Measurements from ENCODE around the gene TPO.
"Not testable (repeated sequence)": the region's sequence is repeated elsewhere in the genome, so short reads cannot be mapped to it uniquely, and the experiment has no call there.

The TPO gene

DNA sequence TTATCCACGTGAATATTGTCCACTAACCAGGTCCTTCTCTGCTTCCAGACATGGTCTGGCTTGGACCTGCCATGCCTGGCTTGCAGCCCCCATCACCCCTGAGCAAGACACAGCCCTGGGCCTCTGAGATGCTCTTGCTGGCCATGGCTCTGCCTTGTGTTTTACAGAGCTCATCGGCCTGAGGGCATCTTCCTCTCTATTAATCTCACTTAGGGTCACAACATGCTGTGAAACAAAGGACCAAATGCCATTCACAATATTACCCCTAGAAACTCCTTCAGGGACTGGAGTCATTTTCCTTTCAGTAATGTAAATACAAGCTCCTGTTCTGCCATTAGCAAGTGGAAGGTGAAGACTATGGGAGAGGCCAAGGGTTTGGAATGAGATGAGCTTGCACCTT is 6.8 kb upstream of the TPO start:
- FAIRE-seq = no peak

- no peak for FAIRE-seq
Measured at GRCh38 chr2:1407950-1408675, 5.2 kb upstream of the TPO start.

DNA sequence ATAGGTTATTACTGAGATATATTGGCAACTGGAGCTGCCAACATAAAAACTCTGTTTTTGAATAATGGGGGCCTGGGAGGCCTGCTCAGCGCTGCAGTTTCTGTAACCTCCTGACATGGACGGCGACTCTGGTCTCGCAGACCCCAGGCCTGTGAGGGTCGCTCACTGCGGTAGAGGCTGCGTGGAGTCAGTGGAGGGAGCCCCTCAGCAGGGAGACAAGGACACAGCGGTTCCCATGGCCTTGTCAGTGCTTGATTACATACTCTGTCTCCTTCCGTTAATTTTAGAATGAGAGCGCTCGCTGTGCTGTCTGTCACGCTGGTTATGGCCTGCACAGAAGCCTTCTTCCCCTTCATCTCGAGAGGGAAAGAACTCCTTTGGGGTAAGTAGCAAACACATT is 858 bp downstream of the TPO start:
- FAIRE-seq = no peak

- not testable (repeated sequence) for FAIRE-seq
Measured at GRCh38 chr2:1414901-1415300, 1.6 kb downstream of the TPO start.

GRCh38 chr2:1415501-1415900 is 2.2 kb downstream of the TPO start:
- FAIRE-seq = no peak

GRCh38 chr2:1418566-1418965 is 5.3 kb downstream of the TPO start:
- FAIRE-seq = no peak

DNA sequence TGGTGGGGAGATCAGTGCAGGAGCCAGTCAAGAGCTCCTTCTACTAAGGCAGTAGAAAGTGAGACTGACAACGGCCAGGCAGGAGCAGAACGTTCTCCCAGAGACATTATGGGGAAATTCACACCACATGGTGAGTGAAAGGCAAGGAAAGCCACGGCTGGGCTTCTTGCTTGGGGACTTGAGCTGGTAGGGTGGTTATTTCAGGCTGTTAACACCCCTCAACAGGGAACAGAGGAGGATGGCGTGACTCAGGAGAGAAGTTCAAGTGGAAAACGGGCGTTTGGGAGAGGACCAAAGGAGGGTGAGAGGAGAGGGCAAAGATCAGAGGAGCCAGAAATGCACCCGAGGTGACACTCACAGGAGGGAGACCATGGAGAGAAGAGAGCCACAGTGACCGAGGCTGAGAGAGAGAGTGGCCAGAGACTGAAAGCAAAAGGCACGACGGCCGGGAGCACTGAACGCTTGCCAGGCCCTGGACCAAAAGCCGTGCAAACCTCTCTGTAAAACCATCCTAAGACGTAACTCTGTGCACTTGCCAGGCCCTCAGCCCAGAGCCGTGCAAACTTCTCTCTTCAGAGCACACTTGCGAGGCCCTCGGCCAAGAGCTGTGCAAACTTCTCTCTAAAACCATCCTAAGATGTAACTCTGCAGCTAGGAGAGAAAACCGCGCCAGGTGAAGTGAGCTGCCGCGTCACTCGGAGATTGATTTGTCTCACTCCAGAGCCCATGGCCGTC is 7.7 kb downstream of the TPO start:
- FAIRE-seq = no peak

- FAIRE-seq = no peak
Measured at GRCh38 chr2:1421731-1422130, 8.5 kb downstream of the TPO start.

GRCh38 chr2:1422131-1422530 is 8.9 kb downstream of the TPO start:
- FAIRE-seq = no peak

DNA sequence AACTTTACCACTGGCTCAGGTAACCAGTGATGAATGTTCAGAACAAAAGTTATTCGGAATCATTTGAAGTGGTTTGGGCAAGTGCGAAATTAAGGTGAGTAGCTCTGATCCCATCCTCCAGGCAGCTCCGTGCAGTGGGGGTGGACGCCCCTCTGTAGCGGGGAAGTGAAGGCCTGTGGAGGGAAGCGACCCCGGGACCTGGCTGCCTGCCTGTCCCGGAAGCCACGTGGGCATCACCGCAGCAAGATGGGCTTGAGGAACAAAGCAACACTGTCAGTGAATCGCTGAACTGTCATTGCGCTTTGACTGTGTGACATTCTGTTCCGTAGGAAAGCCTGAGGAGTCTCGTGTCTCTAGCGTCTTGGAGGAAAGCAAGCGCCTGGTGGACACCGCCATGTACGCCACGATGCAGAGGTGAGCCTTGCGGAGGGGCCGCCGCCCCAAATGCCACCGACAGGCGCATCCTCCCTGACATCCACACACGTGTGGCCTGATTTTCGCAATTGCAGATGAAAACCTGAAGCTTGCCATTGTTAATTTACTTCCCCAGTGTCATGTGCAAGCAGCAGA is 9.5 kb downstream of the TPO start:
- FAIRE-seq = no peak

GRCh38 chr2:1427086-1427485 is 13.8 kb downstream of the TPO start:
- no peak for FAIRE-seq

DNA sequence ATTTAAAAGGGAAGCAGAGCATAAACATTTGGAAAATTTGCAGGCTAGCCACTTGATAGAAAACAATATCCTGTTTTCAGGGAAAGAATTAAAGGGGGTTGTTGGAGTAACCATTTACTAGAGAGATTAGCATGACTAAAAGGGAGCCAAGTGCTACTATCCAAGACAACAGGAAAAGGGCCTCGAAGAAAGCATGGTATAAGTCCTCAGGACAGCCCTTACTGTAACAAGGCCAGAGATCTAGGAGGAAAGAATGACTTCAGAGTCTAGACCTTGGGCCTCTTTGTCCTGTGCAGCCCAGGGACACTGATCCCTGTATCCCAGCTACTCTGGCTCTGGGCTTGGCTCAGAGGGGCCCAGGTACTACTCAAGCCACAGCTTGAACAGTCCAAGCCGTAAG is 16.6 kb downstream of the TPO start:
- FAIRE-seq = no peak

DNA sequence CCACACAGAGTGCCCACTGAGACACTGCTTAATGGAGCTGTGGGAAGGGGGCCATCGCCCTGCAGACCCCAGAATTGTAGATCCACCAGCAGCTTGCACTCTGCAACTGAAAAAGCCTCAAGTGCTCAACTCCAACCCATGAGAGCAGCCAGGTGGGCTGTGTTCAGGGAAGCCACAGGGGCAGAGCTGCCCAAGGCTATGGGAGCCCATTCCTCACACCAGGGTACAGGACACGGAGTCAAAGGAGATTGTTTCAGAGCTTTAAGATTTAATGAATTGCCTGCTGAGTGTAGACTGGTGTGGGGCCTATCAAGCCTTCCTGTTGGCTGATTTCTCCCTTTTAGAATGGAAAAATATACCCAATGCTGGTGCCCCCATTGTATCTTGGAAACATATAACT is 17.2 kb downstream of the TPO start:
- no peak for FAIRE-seq

GRCh38 chr2:1431886-1432400 is 18.7 kb downstream of the TPO start:
- FAIRE-seq = no peak

- no peak for FAIRE-seq
Measured at GRCh38 chr2:1432726-1433125, 19.5 kb downstream of the TPO start.

GRCh38 chr2:1436369-1436768 is 23.1 kb downstream of the TPO start:
- no peak for FAIRE-seq

DNA sequence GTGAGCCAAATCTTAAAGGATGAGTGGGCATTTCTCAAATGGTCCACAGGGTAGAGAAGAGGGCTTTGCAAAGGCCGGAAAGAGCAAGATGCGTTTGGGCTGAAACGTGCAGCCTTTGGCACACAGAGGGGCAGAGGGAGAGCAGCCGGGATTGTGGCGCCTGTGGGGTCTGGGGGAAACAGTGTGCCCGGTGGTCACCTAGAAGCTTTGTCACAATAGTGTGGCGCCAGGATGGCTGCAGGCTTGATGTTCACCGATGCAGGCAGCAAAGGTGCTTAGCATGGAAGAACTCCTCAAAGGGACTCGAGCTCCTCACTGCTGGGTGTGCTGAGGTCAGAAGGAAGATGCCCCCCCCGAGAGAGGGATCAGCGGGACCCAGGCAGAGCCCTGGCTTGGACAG is 23.8 kb downstream of the TPO start:
- FAIRE-seq = no peak

DNA sequence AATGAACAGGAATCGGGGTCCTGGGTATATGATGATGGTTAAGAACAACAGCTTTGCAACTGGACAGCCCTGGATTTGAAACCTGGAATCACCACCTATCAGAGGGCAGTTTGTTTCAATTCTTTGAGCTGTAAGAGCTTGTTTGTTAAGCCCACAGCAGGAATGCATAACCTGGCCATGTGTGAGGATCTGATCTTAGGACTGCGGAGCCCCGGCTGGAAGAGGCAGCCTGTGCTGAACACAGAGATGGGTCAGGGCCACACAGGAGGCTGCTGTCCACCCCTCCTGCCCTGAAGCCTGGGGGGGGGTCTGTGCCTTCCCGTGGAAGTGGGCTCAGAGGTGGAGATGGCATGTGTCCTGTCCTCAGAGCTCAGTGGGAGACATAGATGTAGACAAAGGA is 24.3 kb downstream of the TPO start:
- FAIRE-seq = no peak

DNA sequence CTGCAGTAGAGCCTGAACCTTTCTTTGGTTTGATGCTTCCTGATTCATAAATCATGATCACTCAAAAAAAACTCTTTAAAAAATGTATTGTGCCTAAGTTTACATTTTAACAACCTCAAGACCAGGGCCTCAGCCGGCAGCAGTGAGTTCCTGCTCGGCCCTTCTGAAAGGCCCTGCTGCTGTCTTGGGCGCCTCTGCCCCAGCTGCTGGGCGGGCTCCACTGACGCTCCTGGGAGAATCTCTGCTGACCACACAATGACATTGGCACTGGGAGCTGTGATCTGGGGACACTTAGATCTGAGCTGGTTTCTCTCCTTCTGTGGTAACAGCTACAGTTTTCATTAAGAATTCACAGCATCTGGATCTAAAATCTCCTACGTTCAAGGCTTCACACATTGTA is 25.7 kb downstream of the TPO start:
- no peak for FAIRE-seq

- FAIRE-seq = no peak
Measured at GRCh38 chr2:1440581-1440980, 27.3 kb downstream of the TPO start.

DNA sequence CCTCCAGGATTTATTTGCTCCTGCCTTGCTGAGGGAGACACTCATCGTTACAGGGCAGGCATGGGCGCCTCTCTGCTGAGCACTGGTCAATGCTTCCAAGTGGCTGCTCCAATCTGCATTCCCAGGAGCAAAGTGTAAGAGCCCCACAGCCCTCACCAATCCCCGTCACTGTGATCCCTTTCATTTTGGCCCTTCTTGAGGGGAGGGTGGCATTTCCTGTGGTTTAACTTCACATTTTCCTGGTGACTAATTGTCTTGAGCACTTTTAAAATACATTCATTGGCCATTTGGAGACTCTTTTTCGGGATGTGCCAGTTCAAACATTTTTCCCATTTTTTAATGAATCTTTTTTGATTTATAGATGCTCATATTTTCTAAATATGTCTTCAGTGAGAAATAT is 33.0 kb downstream of the TPO start:
- no peak for FAIRE-seq

GRCh38 chr2:1448009-1448408 is 34.7 kb downstream of the TPO start:
- FAIRE-seq = no peak

DNA sequence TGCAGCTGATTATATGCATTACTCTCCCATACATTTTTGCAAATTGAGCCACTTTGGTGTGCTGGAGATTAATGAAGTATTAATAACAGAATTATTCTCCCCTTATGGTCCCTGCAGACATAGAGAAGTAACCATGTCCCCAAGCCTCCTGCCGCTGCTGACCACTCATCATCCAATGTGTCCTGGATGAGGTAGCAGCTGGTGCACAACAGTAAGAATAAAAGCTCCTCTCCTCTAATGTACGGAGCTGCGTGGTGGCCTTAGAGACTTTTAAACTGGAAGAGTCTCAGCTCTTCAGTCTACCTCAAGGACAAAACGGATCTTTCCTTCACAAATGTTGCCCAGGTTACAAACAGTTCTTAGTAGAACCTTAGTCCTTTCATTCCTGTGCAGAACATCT is 37.7 kb downstream of the TPO start:
- no peak for FAIRE-seq

GRCh38 chr2:1451422-1451821 is 38.2 kb downstream of the TPO start:
- no peak for FAIRE-seq

Data from G401.6 (cell line).